Fibroblast of lung (primary cell): Measurements from ENCODE around the gene SMARCA2.

Source experiments
- CTCF ChIP-seq, 2 donors: IDR thresholded peaks in 1 of 2; conservative IDR thresholded peaks in 1 of 2; 1 replicate in 1 of 2; 2 replicates in 1 of 2; pipeline ENCODE4 v1.5.1; 2011 to 2012; ENCODE audit warnings: low read length in 2 of 2, control low read depth in 1 of 2, inconsistent platforms in 1 of 2, low read depth in 1 of 2, mild to moderate bottlenecking in 1 of 2
- EZH2 ChIP-seq: IDR thresholded peaks from 2 replicates; pipeline ENCODE4 v1.5.1; 2012; ENCODE audit warnings: low read length, control low read depth, mild to moderate bottlenecking; ENCODE audit errors: missing control alignments

DNA sequence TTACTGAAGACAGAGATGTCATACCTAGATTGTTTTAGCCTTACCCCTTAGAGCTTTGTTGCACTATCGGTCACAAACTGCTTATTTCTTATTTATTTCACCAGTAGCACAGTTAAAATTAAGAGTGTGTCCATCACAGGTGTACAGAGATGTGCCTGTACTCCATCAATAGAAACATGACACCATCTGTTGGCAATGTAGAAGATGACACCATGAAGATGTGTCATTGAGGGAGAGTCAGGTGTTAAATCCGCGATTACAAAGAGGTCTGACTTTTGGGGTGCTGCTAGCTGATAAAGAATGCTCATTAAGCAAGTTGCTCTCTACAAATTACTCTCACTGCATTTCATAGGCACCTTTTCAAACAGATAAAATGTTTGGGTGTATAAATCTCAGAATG lies 164.4 kb downstream of the SMARCA2 start:
- TF ChIP-seq CTCF (conservative IDR thresholded peaks at IDR 0.05 in 1 of 2, IDR thresholded peaks at IDR 0.05 in 1 of 2; ENCODE audit: low read depth in 1 of 2, low read length in 2 of 2) (no peak), EZH2 (no peak)
